Stimulated activated naive B cell treated with anti-CD40 and anti-IgM and Interleukin-4, amounts not matched to agents 10 μg/mL and 1 μg/mL and 100 μg/mL, for 72 hours (primary cell): ENCODE data around the gene MFAP5.

Source experiments
- ATAC-seq, 2 donors: fragments of 150-1000 bp; cut with Tn5 transposase; replicated peaks; 2 replicates each; pipeline ENCODE4 v1.10.0; 2021; ENCODE audit warnings: moderate library complexity in 1 of 2
- DNase-seq: peaks from one replicate; pipeline ENCODE4 v3.0.0; 2021
- H3K27ac Mint-ChIP-seq: one replicate; pipeline ENCODE4 v1.8.0; 2022; ENCODE audit warnings: mild to moderate bottlenecking, mixed read lengths
- H3K27me3 Mint-ChIP-seq, 2 donors: one replicate each; pipeline ENCODE4 v1.8.0; 2022; ENCODE audit warnings: mixed read lengths in 2 of 2
- H3K36me3 Mint-ChIP-seq, 2 donors: one replicate each; pipeline ENCODE4 v1.8.0; 2022; ENCODE audit warnings: mixed read lengths in 2 of 2, mild to moderate bottlenecking in 1 of 2
- H3K4me1 Mint-ChIP-seq, 2 donors: one replicate each; pipeline ENCODE4 v1.8.0; 2022; ENCODE audit warnings: mixed read lengths in 2 of 2, mild to moderate bottlenecking in 1 of 2
- H3K4me3 Mint-ChIP-seq, 2 donors: one replicate each; pipeline ENCODE4 v1.8.0; 2022; ENCODE audit warnings: mild to moderate bottlenecking in 2 of 2, mixed read lengths in 2 of 2, moderate library complexity in 1 of 2
- H3K9me3 Mint-ChIP-seq, 2 donors: one replicate each; pipeline ENCODE4 v1.8.0; 2022; ENCODE audit warnings: mixed read lengths in 2 of 2, mild to moderate bottlenecking in 1 of 2

Gene MFAP5, protein sequence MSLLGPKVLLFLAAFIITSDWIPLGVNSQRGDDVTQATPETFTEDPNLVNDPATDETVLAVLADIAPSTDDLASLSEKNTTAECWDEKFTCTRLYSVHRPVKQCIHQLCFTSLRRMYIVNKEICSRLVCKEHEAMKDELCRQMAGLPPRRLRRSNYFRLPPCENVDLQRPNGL

DNA sequence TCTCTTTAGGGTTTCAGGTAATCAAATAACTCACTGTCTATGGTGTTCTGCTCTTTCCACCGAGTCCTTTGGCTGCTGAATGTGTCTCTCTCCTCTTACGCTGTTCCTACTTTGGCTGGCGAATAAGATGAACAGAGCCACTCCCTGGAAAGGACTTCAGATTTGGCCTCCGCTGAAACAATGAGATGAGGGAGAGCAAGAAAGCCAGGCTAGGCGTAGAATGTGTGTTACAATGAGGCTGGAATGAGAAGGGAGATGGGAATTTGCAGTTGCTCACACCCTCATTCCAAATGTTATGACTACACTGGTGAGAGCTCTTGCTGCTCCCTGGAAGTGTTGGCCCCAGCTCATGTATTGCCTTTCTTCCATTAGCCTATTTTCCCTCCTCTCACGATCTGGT lies at the start of gene MFAP5:
MFAP5 (minus strand) TSS at position 234 of the 400 bp plus-strand sequence. CDS start 722 bp downstream, outside the sequence.
- H3K4me3 Mint-ChIP-seq: no peak within 1 kb of the TSS
- no peaks in the 10 kb centered on the region for H3K36me3 Mint-ChIP-seq
- peaks cover 3 to 12% of the 10 kb centered on the region in 2 donors for H3K4me1 Mint-ChIP-seq
- H3K27ac Mint-ChIP-seq: no peak within 1 kb of the TSS
- peaks cover 0 to 6% of the 10 kb centered on the region in 2 donors for H3K27me3 Mint-ChIP-seq
- ATAC-seq: no peak
- no peaks in the 10 kb centered on the region for H3K9me3 Mint-ChIP-seq
- no peak for DNase-seq

DNA sequence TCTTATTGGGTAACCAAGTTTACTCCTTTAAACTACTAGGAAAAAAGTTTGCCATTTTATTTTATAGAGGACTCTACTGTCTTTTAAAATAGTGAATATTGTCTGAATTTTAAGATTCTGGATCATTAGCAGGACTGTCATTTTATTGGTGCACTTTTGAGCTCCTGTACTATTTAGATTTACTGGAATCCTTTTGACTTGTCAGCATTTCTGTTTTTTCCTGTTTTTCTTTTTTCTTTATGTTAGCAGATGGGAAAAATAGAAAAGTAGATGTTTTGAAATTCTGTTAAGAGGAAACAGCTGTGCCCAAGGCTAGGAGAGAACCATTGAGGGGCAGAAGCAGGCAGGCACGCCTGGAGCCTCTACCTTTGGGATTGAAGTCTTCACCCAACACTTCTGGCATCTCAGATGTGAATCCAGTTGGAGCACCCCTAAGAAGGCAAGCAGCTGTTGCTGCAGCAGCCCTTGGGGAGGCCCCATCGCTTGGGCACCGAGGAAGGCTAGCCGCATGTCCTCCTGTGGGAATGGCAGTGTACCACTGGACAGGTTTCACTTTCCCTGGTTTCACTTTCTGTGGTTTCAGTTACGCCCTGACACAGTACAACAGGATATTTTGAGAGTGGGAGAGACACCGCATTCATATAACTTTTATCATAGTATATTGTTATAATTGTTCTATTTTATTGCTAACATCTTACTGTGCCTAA lies 46.7 kb upstream of the MFAP5 start:
- H3K36me3 Mint-ChIP-seq: peaks cover 8% of the 10 kb centered on the region in 2 donors
- peak; percentile 52 to 71 for ATAC-seq
- H3K4me3 Mint-ChIP-seq: peak overlapping the region; percentile 21 to 58
- peak overlapping the region; percentile 31 for H3K27ac Mint-ChIP-seq
- peak; percentile 18 for DNase-seq
- H3K9me3 Mint-ChIP-seq: no peaks in the 10 kb centered on the region
- no peaks in the 10 kb centered on the region for H3K27me3 Mint-ChIP-seq
- H3K4me1 Mint-ChIP-seq: peaks cover 6 to 29% of the 10 kb centered on the region in 2 donors

DNA sequence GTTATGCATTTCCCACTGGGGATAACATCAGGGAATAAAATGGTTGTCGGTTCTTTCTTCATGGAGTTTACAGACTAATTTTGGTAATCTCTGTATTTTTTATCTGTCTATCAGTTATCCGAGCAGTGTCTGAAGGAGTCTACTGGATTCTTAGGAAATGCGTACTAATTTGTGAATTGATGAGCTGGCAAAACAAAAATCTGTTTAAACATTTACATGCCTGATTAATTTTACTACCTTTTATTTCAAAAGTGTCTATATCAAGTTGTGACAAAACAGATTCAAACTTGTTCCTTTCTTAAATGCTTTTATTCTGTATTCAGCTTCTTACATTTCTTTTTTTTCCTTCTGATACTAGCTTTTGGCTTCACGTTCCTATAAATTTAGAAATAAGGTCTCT lies 39.5 kb upstream of the MFAP5 start:
- no peaks in the 10 kb centered on the region for H3K27me3 Mint-ChIP-seq
- H3K36me3 Mint-ChIP-seq: peaks cover 5 to 10% of the 10 kb centered on the region in 2 donors
- H3K27ac Mint-ChIP-seq: no peak overlapping the region
- no peaks in the 10 kb centered on the region for H3K9me3 Mint-ChIP-seq
- ATAC-seq: no peak
- H3K4me1 Mint-ChIP-seq: peaks cover 14 to 27% of the 10 kb centered on the region in 2 donors
- no peak overlapping the region for H3K4me3 Mint-ChIP-seq
- DNase-seq: no peak

DNA sequence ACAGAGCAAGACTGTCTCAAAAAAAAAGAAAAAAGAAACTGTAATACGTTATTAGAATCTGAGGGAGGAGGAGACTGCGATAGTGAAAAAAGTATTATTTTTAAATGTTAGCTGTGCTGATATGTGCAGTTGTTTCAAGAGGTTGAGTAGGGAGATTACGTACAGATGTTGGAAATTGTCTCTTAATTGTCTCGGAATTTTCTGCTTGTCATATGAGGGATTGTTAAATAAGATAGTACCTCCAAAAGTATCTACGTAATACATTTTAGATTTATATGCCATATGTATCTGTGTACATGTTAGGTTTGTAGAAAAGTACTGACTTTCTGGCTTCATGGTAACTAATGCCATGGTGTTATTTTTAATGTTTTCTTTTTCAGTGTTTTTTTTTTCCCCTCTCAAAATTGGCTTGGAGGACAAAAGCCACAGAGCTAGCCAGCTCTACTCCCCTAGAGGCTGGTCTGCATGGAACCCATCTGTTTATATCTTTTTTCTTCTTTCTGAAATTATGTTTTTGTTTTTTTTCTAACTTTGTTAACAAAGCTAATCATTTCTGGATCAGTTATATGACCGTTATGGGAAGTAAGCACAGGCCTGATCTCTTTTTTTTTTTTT lies 38.5 kb upstream of the MFAP5 start:
- DNase-seq (no peak), ATAC-seq (no peak)
- Mint-ChIP-seq H3K27ac (no peak overlapping the region), H3K9me3 (no peaks in the 10 kb centered on the region), H3K4me3 (no peak overlapping the region), H3K4me1 (peaks cover 16 to 30% of the 10 kb centered on the region in 2 donors), H3K27me3 (no peaks in the 10 kb centered on the region), H3K36me3 (peaks cover 2 to 7% of the 10 kb centered on the region in 2 donors)

DNA sequence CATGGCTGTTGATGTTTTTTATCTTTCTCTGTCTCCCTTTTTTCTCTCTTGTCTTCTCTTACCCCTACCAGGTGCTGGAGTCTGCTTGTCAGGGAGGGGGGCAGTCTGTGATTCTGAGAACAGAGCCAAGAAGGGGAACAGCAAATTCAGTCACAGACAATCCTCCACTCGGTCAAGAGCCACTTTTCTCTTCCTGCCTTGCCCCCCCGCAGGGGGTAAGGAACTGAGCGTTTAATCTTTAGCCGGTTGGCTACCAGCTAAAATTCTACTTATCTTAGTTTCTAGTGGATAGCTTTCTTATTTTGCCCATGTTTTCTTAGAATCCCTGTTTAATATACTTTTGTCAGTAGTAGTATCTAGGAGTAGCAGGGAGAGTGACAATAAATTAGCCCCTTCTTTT lies 37.1 kb upstream of the MFAP5 start:
- Mint-ChIP-seq H3K4me3 (peak overlapping the region; percentile 66 to 78), H3K4me1 (peaks cover 16 to 30% of the 10 kb centered on the region in 2 donors), H3K9me3 (no peaks in the 10 kb centered on the region), H3K27ac (peak overlapping the region; percentile 43), H3K27me3 (no peaks in the 10 kb centered on the region), H3K36me3 (peaks cover 2 to 7% of the 10 kb centered on the region in 2 donors)
- DNase-seq (no peak), ATAC-seq (no peak)

DNA sequence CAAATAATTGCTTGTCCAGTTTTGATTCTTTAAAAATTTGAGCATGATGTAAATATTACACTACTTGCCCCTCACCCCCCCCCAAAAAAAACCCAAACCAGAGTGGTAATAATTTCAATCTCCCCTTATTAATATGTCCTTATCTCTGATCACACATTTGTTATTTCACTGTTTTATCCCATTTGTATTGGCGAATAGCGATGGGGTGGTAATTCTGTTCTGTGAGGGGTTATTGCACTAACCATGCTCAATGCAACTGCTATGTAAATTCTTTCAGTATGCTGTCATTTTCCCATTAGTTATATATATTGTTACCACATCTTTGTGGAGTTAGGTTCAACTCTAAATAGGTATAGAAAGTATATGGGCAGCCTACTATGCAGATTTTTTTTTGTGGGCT lies 36.3 kb upstream of the MFAP5 start:
- DNase-seq (no peak), ATAC-seq (no peak)
- Mint-ChIP-seq H3K4me1 (peaks cover 16 to 30% of the 10 kb centered on the region in 2 donors), H3K4me3 (peak overlapping the region; percentile 96 to 98), H3K27me3 (no peaks in the 10 kb centered on the region), H3K27ac (peak overlapping the region; percentile 98), H3K36me3 (peaks cover 2 to 7% of the 10 kb centered on the region in 2 donors), H3K9me3 (no peaks in the 10 kb centered on the region)

DNA sequence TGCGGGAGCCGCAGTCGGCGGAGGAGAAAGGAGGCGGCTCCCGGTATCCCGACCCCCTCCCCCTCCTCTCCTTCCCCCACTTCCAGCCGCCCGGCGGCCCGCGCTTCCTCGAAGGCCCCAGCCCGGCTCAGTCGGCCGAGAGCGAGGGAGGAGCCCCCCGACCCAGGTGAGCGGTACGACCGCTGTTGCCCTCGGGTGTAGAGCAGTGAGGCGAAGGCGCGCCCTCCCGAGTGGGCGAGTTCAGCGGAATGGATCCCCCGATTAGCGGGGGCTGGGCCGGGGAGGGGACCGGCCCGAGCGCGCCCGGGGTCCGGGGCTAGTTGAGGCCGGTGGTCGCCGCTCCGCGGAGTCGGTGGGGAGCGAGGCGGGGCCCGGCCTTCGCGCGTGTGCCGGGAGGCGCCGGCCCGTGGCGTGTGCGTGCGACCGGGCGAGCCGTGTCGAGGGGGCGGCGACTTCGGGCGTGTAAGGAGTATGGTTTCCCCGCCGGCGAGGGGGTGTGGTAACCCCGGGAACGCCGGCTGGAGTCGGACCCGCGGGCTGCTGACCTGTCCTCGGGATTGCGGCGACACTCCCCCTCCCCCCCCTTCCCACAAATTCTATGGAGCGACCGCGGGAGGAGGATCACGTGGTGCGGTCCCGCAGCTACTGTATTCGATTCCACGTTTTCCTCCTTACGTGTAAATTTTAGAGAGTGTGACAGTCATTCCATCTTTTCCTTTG lies 35.7 kb upstream of the MFAP5 start:
- ATAC-seq (peak; percentile 71), DNase-seq (peak; percentile 29)
- Mint-ChIP-seq H3K27ac (peak overlapping the region; percentile 98), H3K9me3 (no peaks in the 10 kb centered on the region), H3K4me1 (peaks cover 16 to 32% of the 10 kb centered on the region in 2 donors), H3K36me3 (peaks cover 2 to 7% of the 10 kb centered on the region in 2 donors), H3K4me3 (peak overlapping the region; percentile 96 to 98), H3K27me3 (no peaks in the 10 kb centered on the region)

DNA sequence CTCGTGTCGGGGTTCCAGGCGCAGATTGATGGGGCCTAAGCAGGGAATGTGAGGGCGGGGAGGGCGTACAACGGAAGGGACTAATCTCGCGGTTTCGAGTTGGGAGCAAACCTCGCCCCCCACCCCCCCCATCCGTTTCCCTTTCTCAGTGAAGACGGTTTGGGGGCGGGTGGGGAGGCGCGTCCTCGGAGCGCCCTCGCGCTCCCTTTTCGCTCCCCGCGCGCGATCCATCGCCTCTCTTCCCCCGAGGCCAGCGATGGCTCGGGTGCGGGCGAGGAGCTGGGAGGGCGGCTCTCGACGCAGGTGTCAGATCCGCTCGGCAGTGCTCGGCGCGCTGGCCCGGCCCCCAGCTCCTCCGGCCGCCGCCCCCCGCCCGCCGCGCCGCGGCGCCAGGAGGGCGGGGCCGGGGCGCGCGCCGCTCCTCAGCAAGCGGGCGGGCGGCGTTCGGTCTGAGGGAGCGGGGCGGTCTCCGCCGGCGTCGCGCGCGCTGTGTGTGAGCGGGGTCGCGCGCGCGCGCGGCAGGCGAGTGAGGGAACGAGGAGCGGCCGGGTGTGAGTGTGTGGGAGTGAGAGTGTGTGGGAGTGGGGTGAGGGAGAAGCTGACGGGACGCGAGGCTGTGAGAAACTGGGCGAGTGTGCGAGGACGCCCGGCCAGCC lies 35.0 kb upstream of the MFAP5 start, which contains the start of gene RIMKLB:
RIMKLB (plus strand) TSS at position 516 of the 656 bp plus-strand sequence. CDS start 15,876 bp downstream, outside the sequence.
- Mint-ChIP-seq H3K4me1 (peaks cover 19 to 39% of the 10 kb centered on the region in 2 donors), H3K9me3 (no peaks in the 10 kb centered on the region), H3K4me3 (peak within 1 kb of the TSS; percentile 96 to 98), H3K27ac (peak within 1 kb of the TSS; percentile 98), H3K27me3 (no peaks in the 10 kb centered on the region), H3K36me3 (peaks cover 2 to 7% of the 10 kb centered on the region in 2 donors)
- DNase-seq: peak; percentile 63
- ATAC-seq: peak; percentile 83 to 87

DNA sequence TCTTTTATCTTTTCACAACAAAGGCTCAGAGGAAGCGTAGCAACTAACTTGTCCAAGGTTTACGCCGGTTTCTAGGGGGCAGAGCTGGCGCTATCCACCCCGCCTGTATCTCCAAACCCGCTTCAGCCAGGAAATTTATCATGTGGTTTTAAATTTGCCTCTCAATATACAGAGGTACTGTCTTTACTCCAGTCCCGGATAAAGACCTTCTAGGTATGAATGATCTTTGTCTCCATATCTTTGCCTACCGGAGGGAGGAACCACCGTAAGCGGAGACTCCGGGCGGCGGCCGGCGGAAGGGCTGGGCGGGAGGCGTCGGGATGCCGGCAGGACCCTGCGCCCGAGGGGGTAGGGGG lies 34.5 kb upstream of the MFAP5 start:
- DNase-seq: no peak
- peaks cover 24 to 44% of the 10 kb centered on the region in 2 donors for H3K4me1 Mint-ChIP-seq
- peak overlapping the region; percentile 96 to 98 for H3K4me3 Mint-ChIP-seq
- ATAC-seq: peak; percentile 17 to 28
- H3K27me3 Mint-ChIP-seq: no peaks in the 10 kb centered on the region
- H3K9me3 Mint-ChIP-seq: no peaks in the 10 kb centered on the region
- peak overlapping the region; percentile 98 for H3K27ac Mint-ChIP-seq
- H3K36me3 Mint-ChIP-seq: peaks cover 2 to 7% of the 10 kb centered on the region in 2 donors

DNA sequence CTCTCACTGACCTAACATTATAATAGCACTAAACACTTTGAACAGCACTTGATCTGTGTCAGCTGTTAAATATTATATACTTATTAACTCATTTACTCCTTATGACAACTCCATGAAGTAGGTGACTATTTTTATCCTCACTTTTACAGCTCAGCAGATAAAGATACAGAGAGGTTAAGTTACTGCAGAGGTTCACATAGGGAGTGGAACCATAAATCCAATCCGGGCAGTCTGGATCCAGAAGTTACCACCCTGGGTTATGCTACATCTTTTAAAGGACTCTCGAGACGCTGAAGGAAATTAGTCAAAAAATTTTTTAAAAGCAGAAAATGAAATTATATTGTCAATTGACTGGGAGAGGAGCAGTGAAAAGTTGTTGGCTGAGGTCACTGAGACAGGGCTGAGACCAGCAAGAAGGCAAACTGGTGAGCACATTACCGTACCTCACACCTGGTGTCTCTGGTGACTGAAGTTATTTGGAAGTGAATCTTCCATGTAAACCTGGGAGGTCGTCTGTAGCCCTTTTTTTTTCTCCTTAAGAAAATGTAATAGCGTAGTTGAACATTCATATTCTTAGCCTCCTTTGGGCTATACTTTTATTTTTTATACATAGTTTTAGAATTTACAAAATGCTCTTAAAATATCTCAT lies 33.9 kb upstream of the MFAP5 start:
- Mint-ChIP-seq H3K27ac (peak overlapping the region; percentile 98), H3K4me1 (peaks cover 24 to 46% of the 10 kb centered on the region in 2 donors), H3K36me3 (peaks cover 2 to 7% of the 10 kb centered on the region in 2 donors), H3K4me3 (peak overlapping the region; percentile 96 to 98), H3K9me3 (no peaks in the 10 kb centered on the region), H3K27me3 (peaks cover 0 to under 1% of the 10 kb centered on the region in 2 donors)
- ATAC-seq (no peak), DNase-seq (no peak)

DNA sequence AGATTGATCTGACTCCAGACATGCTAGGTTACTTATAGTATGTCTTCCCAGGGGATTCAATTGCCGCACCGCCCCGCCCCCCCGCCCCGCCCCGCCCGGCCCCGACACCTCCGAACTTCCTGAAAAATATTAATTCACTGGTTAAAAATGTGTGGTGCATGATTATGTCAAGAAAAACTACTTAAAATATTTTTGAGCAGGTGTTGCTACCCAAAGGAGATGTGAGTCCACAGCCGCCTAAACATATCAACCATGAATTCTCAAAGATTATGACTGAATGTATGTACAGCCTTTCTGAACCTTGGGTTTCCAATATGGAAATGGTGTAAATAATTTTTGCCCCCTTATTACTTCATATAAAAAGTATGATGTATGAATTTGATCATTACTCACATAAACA lies 32.5 kb upstream of the MFAP5 start:
- no peaks in the 10 kb centered on the region for H3K9me3 Mint-ChIP-seq
- peaks cover 0 to 4% of the 10 kb centered on the region in 2 donors for H3K27me3 Mint-ChIP-seq
- peaks cover 2 to 3% of the 10 kb centered on the region in 2 donors for H3K36me3 Mint-ChIP-seq
- H3K4me3 Mint-ChIP-seq: no peak overlapping the region
- no peak overlapping the region for H3K27ac Mint-ChIP-seq
- DNase-seq (no peak), ATAC-seq (no peak)
- peaks cover 21 to 44% of the 10 kb centered on the region in 2 donors for H3K4me1 Mint-ChIP-seq

DNA sequence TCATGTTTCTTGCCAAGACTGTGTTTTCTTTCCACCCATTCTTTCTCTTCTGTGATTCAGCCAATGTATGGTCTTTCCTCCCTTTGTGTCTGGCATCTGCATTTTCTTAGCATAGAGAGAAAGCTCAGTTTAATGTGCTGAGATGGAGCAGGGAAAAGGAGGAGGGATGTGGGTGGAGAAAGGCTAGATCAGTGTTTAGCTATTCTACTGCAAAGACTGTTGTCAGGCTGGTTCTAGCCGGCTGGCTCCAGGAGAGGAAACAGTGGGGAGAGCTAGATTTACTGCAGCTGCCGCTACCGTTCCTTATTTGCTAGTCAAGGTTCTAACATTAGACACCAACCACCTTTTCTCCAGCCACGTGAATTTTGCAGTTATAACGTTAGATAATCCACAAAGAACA lies 29.9 kb upstream of the MFAP5 start:
- Mint-ChIP-seq H3K27me3 (peaks cover 0 to 9% of the 10 kb centered on the region in 2 donors), H3K9me3 (no peaks in the 10 kb centered on the region), H3K36me3 (no peaks in the 10 kb centered on the region), H3K27ac (no peak overlapping the region), H3K4me3 (no peak overlapping the region), H3K4me1 (peaks cover 10 to 24% of the 10 kb centered on the region in 2 donors)
- DNase-seq (no peak), ATAC-seq (no peak)

DNA sequence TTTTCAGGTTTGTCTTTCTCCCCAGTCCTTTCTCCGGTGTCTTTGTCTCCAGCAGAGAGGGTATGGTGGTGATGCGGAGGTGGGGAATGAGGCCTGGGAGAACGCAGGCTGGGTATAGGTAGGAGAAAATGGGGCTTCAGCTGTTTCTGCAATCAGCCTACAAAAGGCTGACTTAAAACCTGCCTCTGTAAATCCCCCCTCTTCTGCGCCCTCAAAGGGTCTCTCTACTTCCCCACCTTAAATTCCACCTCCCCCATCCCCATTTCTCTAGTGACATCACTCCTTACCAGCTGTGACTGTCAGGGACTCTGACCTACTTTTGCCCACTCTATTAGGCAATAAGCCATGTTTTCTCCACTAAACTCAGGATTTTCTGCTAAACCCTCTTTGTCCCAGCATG lies 27.1 kb upstream of the MFAP5 start:
- no peaks in the 10 kb centered on the region for H3K9me3 Mint-ChIP-seq
- peaks cover 0 to 9% of the 10 kb centered on the region in 2 donors for H3K27me3 Mint-ChIP-seq
- H3K4me1 Mint-ChIP-seq: peaks cover 8 to 22% of the 10 kb centered on the region in 2 donors
- ATAC-seq (no peak), DNase-seq (no peak)
- H3K4me3 Mint-ChIP-seq: no peak overlapping the region
- H3K27ac Mint-ChIP-seq: no peak overlapping the region
- no peaks in the 10 kb centered on the region for H3K36me3 Mint-ChIP-seq
